ENCODE results near the gene CANT1. TPM values are rescaled to one million over a fixed set of nuclear protein-coding genes. Genes with fewer than 3 reads are reported as not detected.

CANT1 gene
- total and polyA plus RNA-seq, 9 of the 15 experiments (the other 6 are each of a cell fraction or from before 2014, with no cell fraction given) = 2.7 to 66.4 (median 22.5) TPM

DNA sequence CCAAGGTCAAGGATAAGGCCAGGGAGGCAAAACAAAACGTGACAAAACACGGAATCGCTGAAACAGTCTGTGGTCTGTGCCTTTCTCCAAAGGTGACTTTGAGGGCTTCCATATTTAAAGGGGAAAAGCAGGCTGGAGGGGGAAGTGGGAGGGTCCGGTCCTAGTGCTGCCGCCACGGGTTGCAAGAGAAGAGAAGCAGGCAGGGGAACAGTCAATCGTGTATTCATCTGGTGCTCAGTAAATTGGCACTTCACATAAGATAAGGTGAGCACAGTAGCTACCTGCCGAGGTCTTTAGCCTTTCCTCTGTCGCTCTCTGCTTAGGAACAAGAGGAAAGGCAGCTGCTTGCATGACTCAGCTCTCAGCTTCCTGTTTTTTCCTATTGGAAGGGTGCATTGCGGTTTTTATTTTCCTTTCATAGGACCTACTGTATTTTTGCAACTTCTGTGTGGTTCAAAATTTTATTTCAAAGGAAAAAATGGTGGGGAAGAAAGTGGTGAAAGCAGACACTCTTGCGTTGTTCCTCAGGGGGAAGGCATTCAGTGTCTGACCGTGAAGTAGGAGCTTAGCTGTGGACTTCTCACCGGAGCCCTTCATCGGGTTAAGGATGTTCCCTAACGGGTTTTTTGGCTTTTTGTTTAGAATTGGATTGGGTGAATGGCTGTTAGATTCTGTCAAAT is 22.8 kb downstream of the CANT1 start (continued):
- TF ChIP-seq PML (IDR thresholded peaks at IDR 0.05; ENCODE audit: low read length) = no peak
- no peak for TF ChIP-seq GATA2 (CRISPR knock-in tag; IDR thresholded peaks at IDR 0.05)
- no peak for TF ChIP-seq ZFX (CRISPR knock-in tag; IDR thresholded peaks at IDR 0.05)
- TF ChIP-seq SIN3B (IDR thresholded peaks at IDR 0.05; ENCODE audit: low read depth) = no peak
- TF ChIP-seq ZNF766 (CRISPR knock-in tag; conservative IDR thresholded peaks at IDR 0.05) = no peak
- no peak for TF ChIP-seq STAT5A (IDR thresholded peaks at IDR 0.05; ENCODE audit: borderline replicate concordance, low read length)
- TF ChIP-seq, protein P1, sequence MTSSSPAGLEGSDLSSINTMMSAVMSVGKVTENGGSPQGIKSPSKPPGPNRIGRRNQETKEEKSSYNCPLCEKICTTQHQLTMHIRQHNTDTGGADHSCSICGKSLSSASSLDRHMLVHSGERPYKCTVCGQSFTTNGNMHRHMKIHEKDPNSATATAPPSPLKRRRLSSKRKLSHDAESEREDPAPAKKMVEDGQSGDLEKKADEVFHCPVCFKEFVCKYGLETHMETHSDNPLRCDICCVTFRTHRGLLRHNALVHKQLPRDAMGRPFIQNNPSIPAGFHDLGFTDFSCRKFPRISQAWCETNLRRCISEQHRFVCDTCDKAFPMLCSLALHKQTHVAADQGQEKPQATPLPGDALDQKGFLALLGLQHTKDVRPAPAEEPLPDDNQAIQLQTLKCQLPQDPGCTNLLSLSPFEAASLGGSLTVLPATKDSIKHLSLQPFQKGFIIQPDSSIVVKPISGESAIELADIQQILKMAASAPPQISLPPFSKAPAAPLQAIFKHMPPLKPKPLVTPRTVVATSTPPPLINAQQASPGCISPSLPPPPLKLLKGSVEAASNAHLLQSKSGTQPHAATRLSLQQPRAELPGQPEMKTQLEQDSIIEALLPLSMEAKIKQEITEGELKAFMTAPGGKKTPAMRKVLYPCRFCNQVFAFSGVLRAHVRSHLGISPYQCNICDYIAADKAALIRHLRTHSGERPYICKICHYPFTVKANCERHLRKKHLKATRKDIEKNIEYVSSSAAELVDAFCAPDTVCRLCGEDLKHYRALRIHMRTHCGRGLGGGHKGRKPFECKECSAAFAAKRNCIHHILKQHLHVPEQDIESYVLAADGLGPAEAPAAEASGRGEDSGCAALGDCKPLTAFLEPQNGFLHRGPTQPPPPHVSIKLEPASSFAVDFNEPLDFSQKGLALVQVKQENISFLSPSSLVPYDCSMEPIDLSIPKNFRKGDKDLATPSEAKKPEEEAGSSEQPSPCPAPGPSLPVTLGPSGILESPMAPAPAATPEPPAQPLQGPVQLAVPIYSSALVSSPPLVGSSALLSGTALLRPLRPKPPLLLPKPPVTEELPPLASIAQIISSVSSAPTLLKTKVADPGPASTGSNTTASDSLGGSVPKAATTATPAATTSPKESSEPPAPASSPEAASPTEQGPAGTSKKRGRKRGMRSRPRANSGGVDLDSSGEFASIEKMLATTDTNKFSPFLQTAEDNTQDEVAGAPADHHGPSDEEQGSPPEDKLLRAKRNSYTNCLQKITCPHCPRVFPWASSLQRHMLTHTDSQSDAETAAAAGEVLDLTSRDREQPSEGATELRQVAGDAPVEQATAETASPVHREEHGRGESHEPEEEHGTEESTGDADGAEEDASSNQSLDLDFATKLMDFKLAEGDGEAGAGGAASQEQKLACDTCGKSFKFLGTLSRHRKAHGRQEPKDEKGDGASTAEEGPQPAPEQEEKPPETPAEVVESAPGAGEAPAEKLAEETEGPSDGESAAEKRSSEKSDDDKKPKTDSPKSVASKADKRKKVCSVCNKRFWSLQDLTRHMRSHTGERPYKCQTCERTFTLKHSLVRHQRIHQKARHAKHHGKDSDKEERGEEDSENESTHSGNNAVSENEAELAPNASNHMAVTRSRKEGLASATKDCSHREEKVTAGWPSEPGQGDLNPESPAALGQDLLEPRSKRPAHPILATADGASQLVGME (CRISPR knock-in tag; IDR thresholded peaks at IDR 0.05) = no peak
- TF ChIP-seq NCOA1 (IDR thresholded peaks at IDR 0.05; ENCODE audit: low read depth) = no peak
- TF ChIP-seq, protein P2, sequence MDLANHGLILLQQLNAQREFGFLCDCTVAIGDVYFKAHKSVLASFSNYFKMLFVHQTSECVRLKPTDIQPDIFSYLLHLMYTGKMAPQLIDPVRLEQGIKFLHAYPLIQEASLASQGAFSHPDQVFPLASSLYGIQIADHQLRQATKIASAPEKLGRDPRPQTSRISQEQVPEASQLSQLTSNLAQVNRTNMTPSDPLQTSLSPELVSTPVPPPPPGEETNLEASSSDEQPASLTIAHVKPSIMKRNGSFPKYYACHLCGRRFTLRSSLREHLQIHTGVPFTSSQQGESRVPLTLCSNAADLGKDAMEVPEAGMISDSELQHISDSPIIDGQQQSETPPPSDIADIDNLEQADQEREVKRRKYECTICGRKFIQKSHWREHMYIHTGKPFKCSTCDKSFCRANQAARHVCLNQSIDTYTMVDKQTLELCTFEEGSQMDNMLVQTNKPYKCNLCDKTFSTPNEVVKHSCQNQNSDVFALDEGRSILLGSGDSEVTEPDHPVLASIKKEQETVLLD (IDR thresholded peaks at IDR 0.05) = no peak
- TF ChIP-seq CHD2 (IDR thresholded peaks at IDR 0.05; ENCODE audit: low read depth, low read length) = no peak
- no peak for TF ChIP-seq ZKSCAN3 (CRISPR knock-in tag; IDR thresholded peaks at IDR 0.05)
- TF ChIP-seq PHB2 (IDR thresholded peaks at IDR 0.05; ENCODE audit: low read depth) = no peak
- TF ChIP-seq RFX1 (IDR thresholded peaks at IDR 0.05) = no peak
- TF ChIP-seq ZNF830 (CRISPR knock-in tag; IDR thresholded peaks at IDR 0.05) = no peak
- TF ChIP-seq NR3C1 (CRISPR knock-in tag; IDR thresholded peaks at IDR 0.05) = no peak
- peak; percentile 21; the same call in 1 of the 2 replicates for TF ChIP-seq PHF8 (IDR thresholded peaks at IDR 0.05; ENCODE audit: borderline replicate concordance, low read length)
- TF ChIP-seq, protein P3, sequence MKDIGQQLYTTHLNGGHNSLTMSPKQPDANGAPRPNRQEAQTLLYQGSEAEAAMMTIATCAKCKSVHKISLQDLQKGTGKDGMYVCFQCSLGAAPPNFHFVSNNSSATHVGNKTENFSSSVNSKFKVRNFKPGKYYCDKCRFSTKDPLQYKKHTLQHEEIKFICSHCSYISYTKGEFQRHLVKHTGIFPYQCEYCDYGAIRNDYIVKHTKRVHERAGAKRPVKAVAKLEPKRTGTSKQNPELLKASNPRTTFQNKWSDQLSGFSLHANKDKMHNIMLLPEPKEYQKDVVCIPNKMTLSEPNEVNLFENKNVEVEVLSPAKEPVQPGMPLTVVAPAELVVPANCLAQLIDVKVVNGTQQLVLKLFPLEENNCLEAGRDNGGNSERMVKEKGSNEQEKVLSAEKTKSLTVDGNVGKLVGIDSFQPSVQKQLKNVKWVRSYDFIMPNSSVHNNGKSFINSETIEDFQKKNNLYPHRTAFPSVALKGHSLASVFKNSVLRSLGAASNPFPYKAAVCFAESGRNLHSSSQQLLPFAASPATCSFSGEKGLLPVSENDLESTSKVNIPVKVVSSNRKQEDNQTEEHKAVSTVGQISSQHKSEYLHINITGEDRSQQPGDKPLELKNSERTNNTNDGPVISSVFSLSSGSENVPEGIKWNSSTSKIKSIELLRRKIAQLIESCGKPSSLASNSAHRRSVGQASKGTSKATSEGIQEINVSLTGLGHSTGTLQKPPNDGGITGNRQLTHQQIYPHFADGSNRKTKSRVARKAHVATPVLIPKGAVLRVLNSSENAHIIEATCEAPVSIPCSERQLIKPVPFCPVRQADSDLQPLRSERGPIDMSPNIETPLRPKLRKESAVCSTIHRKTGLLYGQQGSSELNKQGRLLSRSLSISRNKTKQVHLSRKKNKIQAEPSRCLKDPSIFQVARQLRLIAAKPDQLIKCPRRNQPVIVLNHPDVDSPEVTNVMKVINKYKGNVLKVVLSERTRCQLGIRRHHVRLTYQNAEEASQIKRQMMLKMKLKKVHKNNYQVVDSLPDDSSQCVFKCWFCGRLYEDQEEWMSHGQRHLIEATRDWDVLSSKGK (CRISPR knock-in tag; IDR thresholded peaks at IDR 0.05) = no peak
- TF ChIP-seq MBD2 (IDR thresholded peaks at IDR 0.05; ENCODE audit: borderline replicate concordance, low read depth) = no peak
- TF ChIP-seq YY1 (IDR thresholded peaks at IDR 0.05; ENCODE audit: borderline replicate concordance in 1 of 3, control insufficient read depth in 1 of 3, extremely low read depth in 1 of 3, insufficient read depth in 3 of 3, insufficient read length in 1 of 3, insufficient replicate concordance in 2 of 3, low read depth in 1 of 3, low read length in 2 of 3) = peak in 1 of 3 experiments; percentile 59
